Brain microvascular endothelial cell (primary cell): Measurements from ENCODE around the gene NANOS2.

ENCODE experiments used
- DNase-seq: peaks from one replicate; pipeline ENCODE4 v3.0.0-alpha.2; 2020
- H3K27ac ChIP-seq: fragments of 250-450 bp; sonication (Bioruptor Pico); 2 replicates; pipeline ENCODE4 v1.5.1; 2020; ENCODE audit warnings: mild to moderate bottlenecking, moderate library complexity
- H3K27me3 ChIP-seq: fragments of 250-450 bp; sonication (Bioruptor Pico); replicated peaks from 2 replicates; pipeline ENCODE4 v1.5.1; 2020; ENCODE audit warnings: mild to moderate bottlenecking
- H3K36me3 ChIP-seq: fragments of 250-450 bp; sonication (Bioruptor Pico); replicated peaks from 2 replicates; pipeline ENCODE4 v1.5.1; 2020; ENCODE audit warnings: mild to moderate bottlenecking
- H3K4me3 ChIP-seq: 2 replicates; pipeline ENCODE4 v1.5.1; 2011; ENCODE audit warnings: low read depth, mild to moderate bottlenecking, control low read depth, low read length, moderate library complexity
- CTCF ChIP-seq: IDR thresholded peaks from 2 replicates; pipeline ENCODE4 v1.5.1; 2011; ENCODE audit warnings: low read depth, mild to moderate bottlenecking, moderate library complexity, low read length, control low read depth, inconsistent platforms; ENCODE audit errors: missing control alignments
- in situ Hi-C: cut with HindIII; loops from 2 replicates; pipeline ENCODE4 v1.10.0; 2017; ENCODE audit warnings: low sequenced_read_pairs, low pct_ligation_motif_present

Gene NANOS2

DNA sequence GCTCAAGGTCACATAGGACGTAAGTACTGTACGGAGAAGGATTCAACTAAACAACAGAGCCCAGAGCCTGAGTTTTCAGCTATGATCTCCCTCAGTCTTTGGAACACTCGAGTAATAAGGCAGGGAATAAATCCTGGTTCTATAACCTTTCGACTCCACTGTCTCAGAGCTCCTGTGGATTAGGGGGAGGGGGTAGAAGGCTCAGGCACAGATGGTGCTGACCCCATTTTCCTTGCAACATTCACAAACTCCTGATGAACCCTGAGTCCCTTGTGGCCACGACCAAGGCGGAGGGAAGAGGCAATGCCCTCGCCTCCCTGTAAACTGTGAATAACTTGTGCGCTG is 37.7 kb upstream of the NANOS2 start:
- Histone ChIP-seq H3K36me3 (no peaks in the 10 kb centered on the region), H3K27ac (no peak overlapping the region), H3K4me3 (no peak overlapping the region), H3K27me3 (no peaks in the 10 kb centered on the region)
- TF ChIP-seq CTCF = no peak
- DNase-seq = no peak
- in situ Hi-C loops = no loop called here

- DNase-seq = no peak
- in situ Hi-C loops = no loop called here
- Histone ChIP-seq H3K4me3 (no peak overlapping the region), H3K27ac (no peak overlapping the region), H3K27me3 (no peaks in the 10 kb centered on the region), H3K36me3 (no peaks in the 10 kb centered on the region)
- TF ChIP-seq CTCF = no peak
Observed at GRCh38 chr19:45947926-45948325, 33.3 kb upstream of the NANOS2 start.

DNA sequence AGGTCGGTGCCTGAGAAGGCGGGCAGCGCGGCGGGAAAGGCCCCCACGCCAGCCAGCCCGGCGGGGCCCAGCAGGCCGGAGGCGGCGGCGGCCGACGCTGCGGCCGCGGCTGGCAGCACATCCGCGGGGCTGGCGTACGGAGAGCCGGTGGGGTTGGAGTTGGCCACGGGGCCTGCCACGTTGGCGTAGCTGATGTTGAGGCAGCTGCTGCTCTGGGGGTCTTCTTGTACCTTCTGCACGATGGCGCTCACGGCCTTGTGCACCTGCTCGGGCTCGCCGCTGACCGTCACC is 25.9 kb upstream of the NANOS2 start:
- Histone ChIP-seq H3K4me3 (no peak overlapping the region), H3K36me3 (no peaks in the 10 kb centered on the region), H3K27me3 (no peaks in the 10 kb centered on the region), H3K27ac (no peak overlapping the region)
- in situ Hi-C loops = no loop called here
- no peak for DNase-seq
- TF ChIP-seq CTCF = no peak

DNA sequence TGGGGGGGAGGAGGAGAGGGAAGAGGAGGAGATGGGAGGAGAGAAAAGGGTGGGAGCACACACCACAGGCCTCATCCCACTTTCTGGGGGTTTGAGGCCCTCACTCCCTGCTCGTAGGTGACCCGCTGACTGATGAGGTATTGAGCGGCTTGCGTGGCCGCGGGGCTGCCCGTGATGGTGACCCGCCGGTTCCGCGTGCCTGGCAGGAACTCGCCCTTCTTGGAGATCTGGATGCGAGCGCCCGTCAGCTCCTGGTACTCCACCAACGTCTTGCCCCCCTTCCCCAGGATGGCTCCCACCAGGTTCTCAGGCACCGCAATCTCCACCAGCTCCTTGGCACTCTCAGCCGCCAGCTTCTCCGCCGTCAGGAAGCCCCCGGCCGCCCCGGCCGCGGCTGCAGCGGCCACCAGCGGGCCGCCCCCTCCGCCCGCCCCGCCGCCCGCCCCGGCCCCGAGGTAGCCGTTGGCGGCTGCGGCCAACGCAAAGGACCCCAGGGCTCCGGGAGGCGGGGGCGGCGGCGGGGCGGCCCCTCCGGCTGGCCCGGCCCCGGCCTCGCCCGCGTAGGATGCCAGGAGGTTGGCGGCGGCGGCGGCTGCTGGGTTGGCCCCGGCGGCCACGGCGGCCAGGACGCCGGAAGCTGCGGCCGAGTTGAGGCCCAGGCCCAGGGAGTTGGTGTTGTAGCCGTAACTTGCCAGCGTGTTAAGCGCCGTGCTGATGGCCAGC is 25.4 kb upstream of the NANOS2 start:
- Histone ChIP-seq H3K27ac (no peak overlapping the region), H3K4me3 (no peak overlapping the region), H3K36me3 (no peaks in the 10 kb centered on the region), H3K27me3 (no peaks in the 10 kb centered on the region)
- no peak for TF ChIP-seq CTCF
- in situ Hi-C loops = no loop called here
- DNase-seq = no peak

DNA sequence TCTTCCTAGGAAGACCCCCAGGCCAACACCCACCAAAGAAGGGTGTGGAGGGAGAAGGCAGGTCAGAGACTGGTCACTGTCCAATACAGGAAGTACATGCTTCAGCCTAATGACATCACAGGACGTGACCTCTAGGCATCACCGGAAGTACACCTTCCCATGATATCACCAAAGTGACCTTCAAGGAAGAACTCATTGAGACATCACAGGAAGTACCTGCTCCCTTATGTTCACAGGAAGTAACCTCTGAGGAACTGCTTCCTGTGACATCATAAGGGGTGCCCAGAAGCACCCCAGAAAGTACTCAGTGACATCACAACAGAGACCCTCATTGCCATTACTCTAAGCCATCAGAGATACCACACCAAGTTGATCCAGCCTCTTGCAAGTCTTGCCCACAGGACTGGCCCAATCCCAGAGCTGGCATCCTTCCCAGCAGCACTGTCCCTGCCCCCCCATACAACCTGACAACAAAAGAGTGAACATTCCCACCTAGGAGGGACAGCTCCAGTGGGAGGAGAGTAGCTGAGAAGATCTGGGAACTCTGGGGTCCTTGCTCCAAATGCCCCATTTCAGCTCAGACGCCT is 24.2 kb upstream of the NANOS2 start:
- Histone ChIP-seq H3K36me3 (no peaks in the 10 kb centered on the region), H3K27ac (no peak overlapping the region), H3K4me3 (no peak overlapping the region), H3K27me3 (no peaks in the 10 kb centered on the region)
- DNase-seq = no peak
- in situ Hi-C loops = no loop called here
- no peak for TF ChIP-seq CTCF

GRCh38 chr19:45935267-45935666 is 20.7 kb upstream of the NANOS2 start:
- no peak for DNase-seq
- in situ Hi-C loops = no loop called here
- H3K27me3 ChIP-seq = no peaks in the 10 kb centered on the region

More at GRCh38 chr19:45935267-45935666, 20.7 kb upstream of the NANOS2 start:
- H3K27ac ChIP-seq = no peak overlapping the region
- H3K4me3 ChIP-seq = no peak overlapping the region
- no peak for TF ChIP-seq CTCF
- no peaks in the 10 kb centered on the region for H3K36me3 ChIP-seq
